Cardiac fibroblast (primary cell): ENCODE measurements around the gene NFKBIA.
"Not testable (repeated sequence)": the region's sequence is repeated elsewhere in the genome, so short reads cannot be mapped to it uniquely, and the experiment has no call there.

Experiments used
- DNase-seq, 2 donors: peaks; one replicate each; pipeline versions ENCODE4 v3.0.0 to v3.0.0-alpha.2; 2010; ENCODE audit warnings: low read depth in 2 of 2
- H3K4me3 ChIP-seq, 2 donors: replicated peaks in 1 of 2; 1 replicate in 1 of 2; 2 replicates in 1 of 2; pipeline ENCODE4 v1.5.1; 2011; ENCODE audit warnings: low read depth in 2 of 2, low read length in 2 of 2, mild to moderate bottlenecking in 2 of 2, moderate library complexity in 1 of 2
- CTCF ChIP-seq: IDR thresholded peaks from one replicate; pipeline ENCODE4 v1.5.1; 2011; ENCODE audit warnings: low read depth, mild to moderate bottlenecking, low read length, inconsistent platforms

NFKBIA gene

DNA sequence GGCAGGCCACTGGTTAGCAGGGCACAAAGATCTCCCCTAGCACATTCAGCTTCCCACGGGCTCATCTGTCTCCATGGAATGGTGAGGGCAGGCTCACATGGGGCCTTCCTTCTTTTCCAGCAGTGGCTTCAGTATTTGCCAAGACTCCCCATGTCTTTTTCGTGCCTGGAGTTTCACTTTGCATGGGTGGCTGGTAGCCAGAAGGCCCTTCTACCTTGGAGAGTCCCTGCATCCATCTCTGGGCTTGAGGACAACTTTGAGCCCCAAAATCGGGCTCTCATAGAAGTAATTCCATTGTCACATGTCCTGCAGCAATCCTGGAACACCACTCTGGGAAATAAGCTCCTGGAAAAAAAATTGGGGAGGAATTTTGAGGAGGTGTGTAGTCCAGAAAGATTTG is 42.1 kb downstream of the NFKBIA start:
- TF ChIP-seq CTCF = no peak
- H3K4me3 ChIP-seq = no peak overlapping the region
- DNase-seq = no peak

- TF ChIP-seq CTCF = no peak
Measured at GRCh38 chr14:35361141-35361480, 43.4 kb downstream of the NFKBIA start.

DNA sequence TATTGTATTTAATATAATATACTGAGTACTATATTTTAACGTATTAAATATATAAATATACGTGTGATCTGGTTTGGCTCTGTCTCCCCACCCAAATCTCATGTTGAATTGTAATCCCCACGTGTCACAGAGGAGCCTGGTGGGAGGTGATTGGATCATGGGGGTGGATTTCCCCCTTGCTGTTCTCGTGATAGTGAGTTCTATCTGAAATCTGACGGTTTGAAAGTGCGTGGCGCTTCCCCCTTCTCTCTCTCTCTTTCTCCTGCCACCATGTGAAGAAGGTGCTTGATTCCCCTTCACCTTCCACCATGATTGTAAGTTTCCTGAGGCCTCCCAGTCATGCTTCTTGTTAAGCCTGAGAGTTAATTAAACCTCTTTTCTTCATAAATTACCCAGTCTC is 44.9 kb downstream of the NFKBIA start:
- not testable (repeated sequence) for DNase-seq, H3K4me3 ChIP-seq

More at GRCh38 chr14:35361141-35361480, 43.4 kb downstream of the NFKBIA start:
- DNase-seq = no peak
- H3K4me3 ChIP-seq = no peak overlapping the region

GRCh38 chr14:35355981-35356841 is 48.3 kb downstream of the NFKBIA start:
- peak; percentile 78 to 83 for DNase-seq
- TF ChIP-seq CTCF = no peak
- H3K4me3 ChIP-seq = no peak overlapping the region

DNA sequence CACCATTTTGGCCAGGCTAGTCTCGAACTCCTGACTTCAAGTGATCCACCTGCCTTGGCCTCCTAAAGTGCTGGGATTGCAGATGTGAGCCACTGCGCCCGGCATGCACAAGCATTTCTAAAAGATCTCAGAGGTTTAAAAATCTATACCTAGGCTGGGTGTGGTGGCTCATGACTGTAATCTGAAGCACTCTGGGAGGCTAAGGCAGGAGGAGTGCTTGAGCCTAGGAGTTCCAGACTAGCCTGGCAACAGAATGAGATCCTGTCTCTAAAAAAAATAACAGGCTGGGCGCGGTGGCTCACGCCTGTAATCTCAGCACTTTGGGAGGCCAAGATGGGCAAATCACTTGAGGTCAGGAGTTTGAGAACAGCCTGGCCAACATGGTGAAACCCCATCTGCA is 49.3 kb downstream of the NFKBIA start:
- DNase-seq = not testable (repeated sequence)

DNA sequence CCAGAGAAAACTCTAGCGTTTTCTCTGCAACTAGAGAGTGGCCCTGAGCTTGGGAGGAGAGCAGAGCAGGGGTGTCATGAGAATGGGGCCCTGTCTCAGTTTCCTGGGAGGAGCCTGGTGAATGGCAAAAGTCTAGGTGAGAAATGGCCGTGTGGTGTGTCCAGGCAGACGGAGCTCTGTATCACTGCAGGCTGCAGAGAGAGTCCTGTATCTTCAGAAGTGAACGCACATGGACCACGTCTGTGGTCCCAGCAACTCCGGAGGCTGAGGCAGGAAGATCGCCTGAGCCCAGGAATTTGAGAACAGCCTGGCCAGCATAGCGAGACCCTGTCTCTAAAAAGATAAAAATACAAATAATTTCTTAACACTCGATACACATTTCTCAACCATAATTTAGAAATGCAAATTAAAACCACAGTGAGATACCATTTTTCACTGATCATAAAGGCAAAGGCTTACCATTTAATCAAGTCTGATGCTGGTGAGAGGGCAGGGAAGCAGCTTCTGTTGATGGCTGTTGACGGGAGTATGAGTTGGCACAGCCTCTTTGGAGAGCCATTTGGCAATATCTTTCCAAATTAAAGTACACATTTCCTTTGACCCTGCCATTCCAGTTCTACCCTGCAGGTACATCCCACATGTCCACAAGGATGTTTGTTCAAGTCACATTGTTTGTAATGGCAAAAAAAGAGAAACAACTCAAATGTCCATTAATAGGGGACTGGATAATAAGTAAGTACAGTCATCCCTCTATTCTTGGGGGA is 51.0 kb downstream of the NFKBIA start:
- DNase-seq = no peak
- no peak overlapping the region for H3K4me3 ChIP-seq
- TF ChIP-seq CTCF = no peak

More for the DNA sequence above, 49.3 kb downstream of the NFKBIA start:
- H3K4me3 ChIP-seq = not testable (repeated sequence)

DNA sequence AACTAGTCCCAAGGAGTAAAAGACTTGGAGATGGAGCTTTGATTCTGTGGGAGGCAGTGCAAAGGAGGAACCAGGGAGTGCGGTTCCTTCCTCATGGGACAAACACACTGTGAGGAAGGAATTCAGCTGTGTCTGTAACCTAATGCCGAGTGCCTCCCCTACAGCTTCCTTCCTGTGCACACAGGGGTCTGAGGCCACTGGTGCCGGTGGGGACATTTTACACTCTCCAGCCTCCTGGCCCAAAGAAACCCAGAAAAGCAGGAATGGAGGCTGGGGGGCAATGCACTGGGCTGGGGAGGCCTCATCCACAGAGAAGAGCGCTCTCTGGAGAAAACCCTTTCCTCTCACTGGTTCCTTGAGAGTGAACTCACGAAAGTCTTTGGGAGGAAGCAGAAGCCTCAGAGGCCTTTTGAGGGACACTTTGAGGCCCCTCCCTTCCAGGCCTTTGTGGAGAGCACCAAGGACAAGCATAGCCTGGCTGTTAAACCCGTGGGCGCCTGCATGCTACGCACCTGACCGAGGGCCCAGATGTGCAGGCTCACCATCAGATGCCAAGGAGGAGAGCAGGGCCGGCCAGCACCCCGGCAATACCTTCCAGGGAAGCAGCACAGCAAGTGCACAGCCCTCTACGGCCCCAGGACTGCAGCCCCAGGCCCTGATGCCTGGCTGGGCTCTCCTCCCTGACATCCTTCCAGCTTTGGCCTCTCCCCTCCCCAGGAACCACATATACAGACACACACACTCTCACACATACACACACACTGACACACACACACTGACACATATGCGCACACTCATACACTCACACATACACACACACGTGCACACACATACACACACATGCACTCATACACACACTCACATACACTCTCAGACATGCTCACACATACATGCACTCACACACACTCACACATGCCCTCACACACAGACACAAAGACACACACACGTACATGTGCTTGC is 52.0 kb downstream of the NFKBIA start:
- no peak for TF ChIP-seq CTCF
- H3K4me3 ChIP-seq = no peak overlapping the region

More for the DNA sequence above, 52.0 kb downstream of the NFKBIA start:
- no peak for DNase-seq
